VCaP (cell line): ENCODE results near the gene TMEM109.
A peak's percentile ranks its signal among the peaks of the same experiment; 100 is the strongest.

Experiments
- H3K27ac ChIP-seq: fragments of 450-650 bp; 2 replicates; pipeline ENCODE4 v1.5.1; 2017
- TF ChIP-seq, protein P1 (sequence below): fragments of 450-650 bp; conservative IDR thresholded peaks from 2 replicates; pipeline ENCODE4 v1.5.1; 2017; ENCODE audit warnings: mild to moderate bottlenecking, moderate library complexity

The TMEM109 gene

DNA sequence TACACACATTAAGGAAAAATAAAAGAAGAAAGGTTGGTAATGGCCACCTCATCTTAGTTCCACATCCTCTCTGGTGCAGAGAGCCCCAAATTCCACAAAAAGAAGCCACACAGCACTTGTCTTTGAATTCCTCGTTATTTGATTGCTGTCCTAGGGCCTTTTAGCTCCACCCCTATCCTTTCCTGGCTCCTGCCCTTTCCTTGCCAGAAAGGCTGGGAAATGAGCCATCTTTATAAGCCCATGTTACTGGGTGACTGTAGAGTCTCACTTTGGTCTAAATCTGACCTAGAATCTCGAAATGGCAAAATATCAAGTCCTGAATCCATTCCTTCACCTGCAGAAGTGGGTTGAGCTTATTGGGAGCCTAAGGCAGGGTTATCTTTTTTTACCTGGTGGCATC is 6.0 kb downstream of the TMEM109 start:
- no peak overlapping the region for H3K27ac ChIP-seq
- TF ChIP-seq, protein P1, sequence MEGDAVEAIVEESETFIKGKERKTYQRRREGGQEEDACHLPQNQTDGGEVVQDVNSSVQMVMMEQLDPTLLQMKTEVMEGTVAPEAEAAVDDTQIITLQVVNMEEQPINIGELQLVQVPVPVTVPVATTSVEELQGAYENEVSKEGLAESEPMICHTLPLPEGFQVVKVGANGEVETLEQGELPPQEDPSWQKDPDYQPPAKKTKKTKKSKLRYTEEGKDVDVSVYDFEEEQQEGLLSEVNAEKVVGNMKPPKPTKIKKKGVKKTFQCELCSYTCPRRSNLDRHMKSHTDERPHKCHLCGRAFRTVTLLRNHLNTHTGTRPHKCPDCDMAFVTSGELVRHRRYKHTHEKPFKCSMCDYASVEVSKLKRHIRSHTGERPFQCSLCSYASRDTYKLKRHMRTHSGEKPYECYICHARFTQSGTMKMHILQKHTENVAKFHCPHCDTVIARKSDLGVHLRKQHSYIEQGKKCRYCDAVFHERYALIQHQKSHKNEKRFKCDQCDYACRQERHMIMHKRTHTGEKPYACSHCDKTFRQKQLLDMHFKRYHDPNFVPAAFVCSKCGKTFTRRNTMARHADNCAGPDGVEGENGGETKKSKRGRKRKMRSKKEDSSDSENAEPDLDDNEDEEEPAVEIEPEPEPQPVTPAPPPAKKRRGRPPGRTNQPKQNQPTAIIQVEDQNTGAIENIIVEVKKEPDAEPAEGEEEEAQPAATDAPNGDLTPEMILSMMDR, result no peak

GRCh38 chr11:60921259-60921658 is 7.3 kb downstream of the TMEM109 start:
- TF ChIP-seq, protein P1, result no peak
- H3K27ac ChIP-seq, result no peak overlapping the region

GRCh38 chr11:60921777-60922335 is 7.9 kb downstream of the TMEM109 start:
- no peak overlapping the region for H3K27ac ChIP-seq
- TF ChIP-seq, protein P1, result no peak

DNA sequence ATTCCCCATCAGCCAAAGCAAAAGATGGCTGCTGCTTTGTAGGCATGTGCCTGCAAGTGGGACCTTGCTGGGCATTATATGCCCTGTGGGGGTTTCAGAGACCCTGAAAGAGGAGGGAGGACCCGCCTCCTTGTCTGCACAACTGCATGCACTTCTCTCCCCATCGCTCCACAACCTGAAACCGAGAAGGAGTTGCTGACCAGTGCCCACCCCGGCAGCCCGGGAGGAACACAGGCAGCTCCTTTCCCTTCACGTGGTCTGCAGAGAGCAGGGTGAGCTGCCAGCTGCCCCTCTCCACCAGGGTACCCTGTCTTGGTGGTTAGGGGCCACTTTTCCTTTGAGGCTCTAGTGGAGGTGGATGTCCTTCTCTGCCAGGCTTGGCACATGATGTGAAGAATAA is 8.9 kb downstream of the TMEM109 start:
- no peak overlapping the region for H3K27ac ChIP-seq
- TF ChIP-seq, protein P1, result no peak

- H3K27ac ChIP-seq, result peak overlapping the region; percentile 69; the same call in 1 of the 2 replicates
- TF ChIP-seq, protein P1, result no peak
Measured at GRCh38 chr11:60923326-60923725, 9.4 kb downstream of the TMEM109 start.

DNA sequence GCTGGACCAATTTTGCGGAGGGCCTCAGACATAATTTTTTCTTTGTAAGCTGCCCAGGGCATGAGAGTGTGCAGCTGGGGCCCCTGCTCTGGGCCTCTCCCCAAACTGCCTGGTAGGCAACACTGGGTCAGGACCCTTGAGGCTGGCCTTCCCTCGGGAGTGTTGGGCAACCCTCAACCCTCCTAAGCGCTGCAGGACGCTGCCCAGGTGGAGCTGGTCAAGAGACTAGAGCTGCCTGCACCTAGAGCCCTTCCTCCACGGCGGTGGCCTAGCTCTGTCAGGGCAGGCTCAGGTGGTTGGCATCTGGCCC is 9.8 kb downstream of the TMEM109 start:
- TF ChIP-seq, protein P1, result no peak
- H3K27ac ChIP-seq, result peak overlapping the region; percentile 69; the same call in 1 of the 2 replicates

DNA sequence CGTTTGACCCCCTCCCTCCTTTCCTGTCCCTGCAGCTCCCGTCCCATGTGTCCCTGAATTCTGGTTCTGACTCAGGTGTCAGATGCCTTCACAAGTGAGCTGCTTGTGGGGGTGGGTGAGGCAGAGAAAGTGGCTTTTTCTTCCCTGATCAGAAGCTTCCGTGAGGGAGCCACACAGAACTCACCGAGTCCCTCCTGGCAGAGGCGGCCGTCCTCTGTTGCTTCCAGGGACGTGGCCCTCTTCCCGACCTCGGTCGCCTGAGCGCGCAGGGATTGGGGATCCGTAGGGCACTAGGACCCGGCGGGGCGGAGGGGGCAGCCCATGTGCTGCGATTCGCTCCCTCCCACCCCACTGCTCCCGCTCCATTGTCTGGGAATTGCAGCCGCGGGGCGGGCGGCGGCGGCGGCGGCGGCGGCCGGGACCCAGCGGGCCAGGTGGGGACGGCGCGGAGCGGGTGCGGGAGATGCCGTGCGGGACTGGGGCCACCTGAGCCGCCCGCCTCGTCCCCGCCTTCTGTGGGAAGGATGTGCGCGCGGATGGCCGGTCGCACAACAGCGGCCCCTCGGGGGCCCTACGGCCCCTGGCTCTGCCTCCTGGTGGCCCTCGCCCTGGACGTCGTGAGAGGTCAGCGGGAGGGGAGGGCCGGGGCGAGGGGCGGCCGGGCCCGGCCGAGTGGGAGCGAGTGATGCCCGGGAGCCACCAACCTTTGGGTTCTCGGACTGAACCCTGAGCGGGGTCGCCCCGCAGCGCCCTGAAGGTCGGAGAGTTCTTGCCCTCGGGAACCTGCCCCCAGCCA is 10.3 kb downstream of the TMEM109 start, which contains the start of gene TMEM132A:
TMEM132A (plus strand) TSS at position 351 of the 796 bp plus-strand sequence; CDS start at position 525, 174 bp downstream.
- H3K27ac ChIP-seq, result peak within 1 kb of the TSS; percentile 69; the same call in 1 of the 2 replicates
- TF ChIP-seq, protein P1, result 0 out of 2 replicates have a peak, but pooled peaks have one; percentile 7
